Stimulated activated CD8-positive, alpha-beta memory T cell treated with anti-CD3 and anti-CD28 coated beads, Interleukin-12 subunit alpha, Interleukin-12 subunit beta, amount 100 ng/mL, for 4 hours (primary cell): Measurements from ENCODE around the gene OTULIN.

Experiments
- DNase-seq: peaks from one replicate; pipeline ENCODE4 v3.0.0-alpha.2; 2020; ENCODE audit warnings: low read depth

Gene OTULIN

DNA sequence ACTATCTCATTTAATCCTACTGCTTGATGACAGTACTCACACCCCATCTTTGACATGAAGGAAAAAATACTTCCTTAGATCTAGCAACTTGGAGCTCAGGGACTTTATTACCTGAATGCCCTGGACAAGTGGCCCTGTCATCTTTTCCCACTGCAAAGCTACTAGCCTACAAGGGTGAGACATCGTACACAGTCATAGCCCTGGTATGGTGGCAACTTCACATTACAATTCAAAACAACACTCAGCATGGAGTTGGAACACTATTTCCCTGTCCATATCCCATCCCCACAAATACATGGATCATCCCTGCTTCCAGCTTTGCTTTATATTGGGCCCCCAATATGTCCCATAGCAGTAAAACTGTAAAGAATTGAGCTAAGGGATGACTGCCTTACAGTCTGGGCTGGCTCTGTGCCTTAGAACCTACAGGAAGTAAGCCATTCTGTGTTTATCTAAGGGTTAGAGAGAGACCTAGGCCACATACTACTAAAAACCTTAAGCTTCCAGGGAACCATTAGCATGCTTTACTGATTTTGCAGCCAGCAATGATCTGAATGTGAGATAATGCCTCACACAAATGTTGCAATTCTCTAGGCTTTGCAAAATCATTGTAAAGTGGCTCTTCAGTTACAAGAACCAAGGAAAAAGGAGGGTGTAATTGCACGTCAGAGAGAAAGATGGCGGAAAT lies 55.9 kb downstream of the OTULIN start:
- DNase-seq: no peak

DNA sequence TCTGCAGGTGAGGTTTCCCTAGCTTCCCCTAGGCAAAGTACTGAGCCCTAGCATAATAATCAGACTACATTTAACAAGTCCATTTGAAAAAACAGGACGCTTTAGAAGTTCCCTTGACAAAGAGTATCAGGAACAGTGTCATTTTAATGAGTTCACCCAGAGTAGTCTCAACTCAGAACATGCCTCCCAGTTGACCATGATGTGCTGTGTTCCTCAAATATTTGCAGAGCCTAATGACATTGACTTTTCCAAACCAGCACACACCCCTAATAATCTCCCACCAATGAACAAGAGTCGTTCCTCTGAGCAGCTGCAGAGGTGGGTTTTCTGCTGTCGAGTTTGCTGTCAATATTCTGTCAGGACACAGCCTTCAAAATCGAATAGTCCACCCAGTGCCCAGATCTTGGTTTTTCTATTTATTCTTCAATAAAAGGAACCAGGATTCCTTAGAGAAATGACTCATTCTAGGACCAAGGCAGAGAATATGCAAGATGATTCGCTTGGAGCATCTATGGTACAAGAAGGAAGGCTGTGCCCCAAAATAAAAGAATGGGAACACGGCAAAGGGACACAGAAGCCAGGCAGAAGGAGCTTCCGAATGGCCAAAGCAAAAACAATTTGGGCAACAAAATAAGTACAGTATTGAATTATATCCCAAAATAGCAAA lies 57.6 kb downstream of the OTULIN start:
- DNase-seq: no peak

DNA sequence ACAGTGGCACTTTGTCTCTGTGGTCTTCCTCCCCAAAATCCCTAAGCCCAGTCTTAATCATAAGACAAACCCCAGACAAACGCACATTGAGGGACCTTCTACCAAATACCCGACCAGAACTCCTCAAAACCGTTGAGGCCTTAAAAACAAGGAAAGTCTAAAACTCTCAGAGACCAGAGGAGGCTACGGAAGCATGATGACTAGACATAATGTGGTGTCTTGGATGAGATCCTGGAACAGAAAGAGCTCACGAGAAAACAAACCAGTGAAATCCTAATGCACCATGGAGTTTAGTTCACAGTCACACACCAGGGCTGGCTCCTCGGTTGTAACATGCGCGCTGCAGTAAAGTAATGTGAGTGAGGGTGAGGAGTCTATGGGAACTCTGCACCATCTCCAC lies 58.4 kb downstream of the OTULIN start:
- no peak for DNase-seq

DNA sequence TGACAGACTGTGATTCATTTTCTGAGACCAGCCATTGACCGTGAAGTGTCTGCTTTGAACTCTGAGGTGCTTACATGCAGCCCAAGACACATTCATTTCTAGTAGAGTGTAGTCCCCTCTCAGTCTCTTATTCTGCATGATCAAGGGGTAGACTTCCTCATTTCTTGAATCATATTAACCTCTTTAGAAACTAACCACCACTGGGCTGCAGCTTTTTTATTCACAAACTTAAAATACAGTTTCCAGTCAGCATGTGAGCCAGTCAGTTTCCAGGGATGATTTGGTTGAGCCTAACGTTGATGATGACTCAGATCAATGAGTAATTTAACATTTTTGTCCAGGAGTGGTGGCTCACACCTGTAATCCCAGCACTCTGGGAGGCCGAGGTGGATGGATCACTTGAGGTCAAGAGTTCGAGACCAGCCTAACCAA lies 59.2 kb downstream of the OTULIN start:
- DNase-seq: no peak

DNA sequence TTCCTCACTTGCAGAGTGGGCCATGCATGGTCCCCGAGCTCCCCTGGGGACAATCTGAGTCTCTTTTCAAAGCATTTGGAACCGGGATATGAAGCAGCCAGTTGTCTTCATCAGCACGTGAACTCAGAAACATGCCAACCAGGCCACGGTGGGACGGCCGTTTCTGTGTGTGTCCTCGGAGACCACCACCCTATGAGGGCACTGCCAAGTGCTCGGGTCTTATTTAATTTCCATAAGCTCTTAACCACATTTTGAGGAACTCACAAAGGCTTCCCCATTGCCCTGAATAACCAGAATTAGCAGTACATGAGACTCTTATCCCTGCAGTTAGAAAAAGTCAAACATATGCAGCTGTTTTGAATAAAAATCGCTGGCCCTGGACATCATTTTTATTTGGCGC lies 60.1 kb downstream of the OTULIN start:
- DNase-seq: no peak

DNA sequence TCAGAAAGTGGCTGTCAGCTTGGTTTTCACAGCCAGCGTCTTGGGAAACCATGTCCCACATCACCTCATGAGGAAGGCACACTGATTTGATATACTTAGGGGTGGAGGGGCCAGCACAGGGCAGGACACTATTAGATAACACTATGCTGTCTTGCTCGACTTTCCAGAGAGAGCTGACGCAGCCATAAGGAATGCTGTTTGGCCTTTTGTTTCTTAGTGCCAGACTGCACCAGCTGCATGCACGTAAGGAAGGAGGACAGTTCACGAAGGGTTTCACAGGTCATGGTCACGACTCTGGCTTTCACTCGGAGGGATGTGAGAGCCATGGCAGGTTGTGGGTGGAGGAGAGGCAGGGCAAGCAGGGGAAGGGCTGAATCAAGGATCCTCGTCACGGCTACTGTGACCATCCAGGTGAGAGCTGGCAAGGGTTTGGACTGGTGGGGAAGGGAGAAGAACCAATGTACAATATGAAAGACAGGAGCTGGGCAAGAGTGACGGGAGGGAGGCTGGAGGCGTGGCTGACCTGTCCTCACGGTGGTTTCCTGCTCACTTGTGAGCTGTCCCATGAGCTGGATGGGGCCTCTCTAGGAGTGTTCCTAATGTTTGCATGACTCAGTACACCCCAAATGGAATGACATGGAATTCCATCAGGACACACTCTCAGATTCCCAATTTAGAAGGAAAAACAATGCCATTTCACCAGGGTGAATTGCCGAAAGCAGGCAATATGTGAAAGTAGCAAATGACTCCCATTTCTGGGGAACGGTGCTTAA lies 61.7 kb downstream of the OTULIN start:
- no peak for DNase-seq

DNA sequence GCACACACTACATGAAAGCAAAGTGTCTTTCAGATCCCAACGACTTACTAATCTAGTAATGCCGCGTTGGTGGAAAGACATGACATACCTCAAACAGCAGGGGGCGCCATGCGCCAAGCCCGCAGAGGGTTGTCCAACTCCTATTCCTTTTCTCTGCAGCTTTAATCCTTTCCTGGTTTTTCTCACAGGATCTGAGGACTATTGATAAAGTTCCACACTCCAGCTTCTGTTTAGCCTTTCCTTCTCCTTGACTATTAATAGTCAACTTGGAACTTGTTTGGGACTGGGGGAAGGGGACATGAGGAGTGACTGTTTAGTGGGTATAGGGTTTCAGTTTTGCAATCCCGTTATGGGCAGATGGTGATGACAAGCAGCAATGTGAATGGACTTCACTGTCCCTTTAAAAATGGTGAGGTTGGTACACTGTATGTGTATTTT lies 62.9 kb downstream of the OTULIN start:
- DNase-seq: peak; percentile 48

DNA sequence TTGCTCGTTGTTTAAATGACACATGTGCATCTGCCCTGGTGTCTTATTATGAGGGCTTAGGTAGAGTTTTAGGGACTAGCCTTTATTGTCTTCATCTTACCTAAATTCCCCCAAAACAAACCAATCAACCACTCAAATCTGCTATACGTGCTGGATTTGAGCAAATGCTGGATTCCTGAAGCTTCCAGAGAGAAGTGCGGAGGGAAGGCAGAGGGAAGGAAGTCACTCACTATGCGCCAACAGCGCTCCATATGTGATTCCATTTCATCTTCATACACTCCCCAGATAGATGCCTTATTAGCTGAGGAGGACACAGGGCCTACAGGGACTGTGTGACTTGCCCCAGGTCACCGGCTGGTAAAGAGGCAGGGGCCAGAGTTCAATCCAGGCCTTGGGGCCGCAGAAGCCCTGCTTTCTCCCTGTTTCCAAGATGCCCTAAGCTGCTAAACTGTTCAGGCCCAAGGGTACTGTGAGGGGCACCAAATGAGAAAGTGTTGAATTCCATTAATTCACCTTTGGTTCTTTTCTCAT lies 63.5 kb downstream of the OTULIN start:
- DNase-seq: no peak

DNA sequence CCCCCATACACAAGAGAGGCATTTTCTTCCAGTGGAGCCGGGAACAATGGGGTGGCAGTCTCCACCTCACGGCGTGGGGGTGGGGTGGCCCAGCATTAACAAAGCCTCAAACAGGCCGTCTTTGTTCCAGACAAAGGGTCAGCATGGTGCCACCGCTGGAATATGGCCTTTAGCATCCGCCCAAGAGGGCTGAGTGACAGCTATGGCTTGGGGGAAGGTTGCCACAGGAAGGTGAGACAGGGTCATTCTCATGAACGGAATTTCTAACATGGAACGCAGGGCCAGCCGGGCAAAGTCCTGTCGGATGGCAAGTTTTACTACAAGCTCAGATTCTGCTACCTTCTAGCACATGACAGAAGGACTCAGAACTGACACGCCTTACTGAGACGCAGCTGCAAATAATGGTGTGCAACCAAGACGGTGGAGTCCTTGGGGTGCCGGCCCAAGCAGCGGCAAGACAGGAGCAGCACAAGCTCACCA lies 64.0 kb downstream of the OTULIN start:
- no peak for DNase-seq

DNA sequence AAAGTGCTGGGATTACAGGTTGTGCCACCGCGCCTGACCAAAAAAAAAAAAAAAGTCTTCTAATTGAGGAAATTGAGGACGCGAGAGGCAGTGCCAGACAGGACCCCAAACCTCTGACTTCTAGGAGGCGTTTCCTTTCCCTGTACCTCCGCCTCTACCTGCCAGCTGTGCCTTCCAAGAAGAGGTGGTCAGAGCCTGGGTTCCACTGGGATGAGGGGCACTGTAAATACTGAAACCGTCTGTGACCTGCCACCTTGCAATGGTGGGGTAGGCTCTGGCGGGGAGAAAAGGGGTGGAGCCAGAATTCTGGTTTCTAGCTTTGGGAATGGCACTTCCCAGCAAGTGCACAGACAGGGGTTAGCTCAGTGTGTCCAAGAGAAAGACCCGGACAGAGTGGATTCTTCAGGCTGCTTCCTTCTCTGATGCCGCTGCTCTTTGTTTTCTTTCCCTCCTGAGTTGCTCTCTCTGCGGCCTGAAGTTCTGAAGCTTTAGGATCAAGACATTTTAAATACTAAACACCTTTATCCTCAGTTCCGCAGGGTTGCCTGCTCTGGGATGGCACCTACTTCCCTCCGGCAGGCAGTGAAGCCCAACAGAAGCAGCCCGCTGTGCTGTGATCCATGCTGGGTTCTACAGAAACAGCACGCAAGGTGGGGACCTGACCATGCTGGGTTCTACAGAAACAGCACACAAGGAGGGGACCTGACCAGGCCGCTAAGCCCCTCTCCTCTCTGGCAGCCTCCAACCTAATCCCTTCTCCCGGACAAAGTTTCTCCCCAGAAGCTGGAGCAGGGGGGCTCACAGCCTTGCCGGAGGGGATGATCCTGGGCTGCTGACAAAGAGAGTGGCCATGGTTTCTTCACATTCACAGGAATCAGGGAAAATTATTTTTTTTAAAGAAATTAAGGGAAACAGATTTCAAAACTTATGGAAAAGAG lies 65.2 kb downstream of the OTULIN start:
- no peak for DNase-seq

DNA sequence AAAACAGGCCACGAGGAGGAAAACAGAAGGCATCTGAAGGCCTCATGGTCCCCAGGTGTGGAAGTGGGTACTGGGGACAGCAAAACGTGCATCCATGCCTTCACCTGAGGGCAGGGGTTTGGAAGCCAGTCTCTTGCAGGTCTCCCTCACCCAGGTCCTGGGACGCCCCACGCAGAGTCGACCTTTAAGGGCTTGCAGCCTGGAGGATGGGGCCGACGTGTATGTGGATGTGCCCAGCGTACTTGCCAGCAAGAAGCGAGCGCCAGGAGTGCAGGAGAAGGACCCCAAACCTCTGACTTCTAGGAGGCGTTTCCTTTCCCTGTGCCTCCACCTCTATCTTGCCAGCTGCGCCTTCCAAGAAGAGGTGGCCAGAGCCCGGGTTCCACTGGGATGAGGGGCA lies 65.9 kb downstream of the OTULIN start:
- DNase-seq: no peak

DNA sequence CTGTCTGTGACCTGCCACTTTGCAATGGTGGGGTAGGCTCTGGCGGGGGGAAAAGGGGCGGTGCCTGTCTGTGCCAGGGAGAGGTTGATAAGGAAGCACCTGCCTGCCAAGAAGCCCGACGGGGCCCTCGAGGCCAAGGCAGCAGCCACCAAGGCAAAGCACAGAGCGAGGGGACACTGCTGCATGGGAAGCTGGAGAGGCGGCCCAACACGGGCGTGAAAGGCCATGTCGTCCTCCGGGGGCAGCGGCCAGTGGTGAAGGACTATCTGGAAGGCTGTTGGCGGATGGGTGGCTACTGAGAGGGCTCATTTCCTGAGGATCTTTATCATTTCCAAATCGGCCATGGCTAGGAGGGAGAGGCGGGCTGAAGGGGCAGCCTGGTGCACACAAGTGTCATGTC lies 66.4 kb downstream of the OTULIN start:
- DNase-seq: no peak

DNA sequence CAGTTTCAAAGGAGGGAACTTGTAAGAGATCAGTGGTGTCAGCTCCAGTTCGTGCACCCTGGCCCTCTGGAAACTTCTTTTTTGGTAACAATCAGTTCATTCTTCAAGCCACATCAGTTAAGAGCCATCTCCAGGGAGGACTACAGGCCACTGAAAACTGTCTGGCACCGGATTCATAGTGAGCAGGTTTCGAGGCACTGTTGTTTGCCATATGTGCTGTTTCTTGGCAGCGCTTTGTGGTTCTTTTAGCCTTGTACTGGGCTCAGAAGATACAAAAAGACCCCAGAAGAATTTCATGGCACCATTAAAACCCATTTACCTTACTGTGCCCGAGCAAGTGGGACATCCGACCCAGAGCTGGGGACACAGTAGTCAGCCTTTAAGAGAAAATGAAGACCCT lies 68.5 kb downstream of the OTULIN start:
- DNase-seq: no peak

DNA sequence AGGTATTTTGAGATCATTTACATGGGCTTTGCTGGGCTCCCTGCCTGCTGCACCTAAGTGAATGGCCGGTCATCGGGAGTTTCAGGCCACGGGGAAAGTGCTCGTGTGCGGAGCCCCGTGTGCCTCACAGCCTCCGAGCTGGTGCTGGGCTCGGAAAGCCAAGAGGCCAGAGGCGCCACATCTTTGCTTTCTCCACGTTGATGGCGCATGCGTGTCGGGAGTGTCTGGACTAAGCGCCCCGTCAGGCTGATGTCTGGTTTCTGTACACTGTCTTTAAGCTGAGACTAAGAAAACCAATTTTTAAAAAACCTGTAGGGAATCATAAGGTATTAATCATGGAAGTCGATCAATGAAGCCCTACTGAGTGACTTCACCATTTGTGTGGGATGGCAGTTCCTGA lies 69.1 kb downstream of the OTULIN start:
- no peak for DNase-seq

DNA sequence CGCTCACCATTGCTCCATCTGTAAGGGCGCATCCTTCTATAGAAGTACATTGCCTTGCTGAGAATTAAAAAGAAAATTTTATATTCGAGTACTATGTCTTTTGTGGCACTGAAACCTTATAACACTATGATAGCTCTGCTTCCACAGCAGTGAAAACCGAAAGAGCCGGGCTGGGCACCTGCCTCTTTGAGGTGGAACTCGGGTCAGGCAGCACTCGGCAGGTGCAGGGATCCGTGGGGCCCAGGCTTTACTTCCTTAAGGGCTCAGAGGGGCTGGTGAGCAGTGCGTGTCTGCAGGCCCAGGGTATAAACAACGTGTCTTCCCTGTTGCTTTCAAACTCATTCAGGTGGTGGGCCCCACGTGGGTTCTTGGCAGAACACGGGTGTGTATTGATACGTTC lies 69.9 kb downstream of the OTULIN start:
- DNase-seq: no peak

DNA sequence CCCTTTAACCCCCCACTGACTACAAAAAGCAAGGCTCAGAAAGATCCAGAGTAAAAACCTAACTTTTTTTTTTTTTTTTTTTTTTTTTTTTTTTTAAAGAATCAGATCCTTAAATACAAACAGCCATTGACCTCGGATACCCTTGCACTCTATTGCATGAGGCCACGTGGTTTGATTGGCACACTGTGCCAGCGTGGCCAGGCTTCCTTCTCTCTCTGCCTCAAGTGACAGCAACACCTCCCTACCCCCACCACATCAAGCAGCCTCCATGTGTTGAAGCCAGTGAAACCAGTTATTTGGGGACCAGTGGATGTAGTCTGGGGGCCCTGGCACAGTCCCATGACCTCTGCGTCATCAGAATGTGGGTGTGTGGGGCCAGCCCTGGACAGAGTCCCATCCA lies 71.4 kb downstream of the OTULIN start:
- no peak for DNase-seq

DNA sequence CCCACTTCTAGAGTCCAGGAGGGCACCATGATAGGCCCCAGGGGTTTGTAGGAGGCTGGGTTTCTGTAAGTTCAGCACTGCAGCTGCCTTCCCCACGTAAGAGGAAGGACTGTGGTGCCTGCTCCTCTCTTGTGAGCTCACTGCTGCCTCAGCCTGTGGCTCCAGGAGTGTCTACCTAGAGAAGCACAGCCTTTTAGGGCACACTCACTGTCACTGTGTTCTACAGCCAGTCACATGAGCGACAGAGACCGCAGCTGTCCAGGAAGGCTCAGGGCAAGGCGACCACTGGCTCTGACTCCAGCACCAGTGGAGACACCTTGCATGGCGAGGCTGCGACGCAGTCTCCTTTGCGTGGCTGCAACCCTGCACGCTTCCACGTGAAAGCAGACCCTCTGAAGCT lies 72.8 kb downstream of the OTULIN start:
- no peak for DNase-seq

DNA sequence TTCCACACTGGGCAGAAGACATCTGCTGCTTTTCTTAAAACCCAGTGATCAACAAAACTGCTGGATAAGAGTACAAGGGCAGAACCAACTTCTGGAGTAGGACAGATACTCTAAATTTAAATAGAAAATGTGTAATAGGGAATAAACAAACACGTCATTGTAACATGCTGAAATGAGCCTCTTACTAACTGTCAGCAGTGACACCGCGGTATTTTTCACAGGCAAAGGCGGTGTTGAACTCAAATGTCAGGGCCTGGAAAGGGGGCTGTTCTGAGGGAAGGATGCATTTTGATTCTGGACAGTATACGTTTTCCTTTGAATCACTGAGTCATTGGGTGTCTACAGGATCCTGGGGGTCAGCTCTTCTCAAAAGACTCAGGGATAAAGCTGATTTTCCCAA lies 73.5 kb downstream of the OTULIN start:
- DNase-seq: no peak

DNA sequence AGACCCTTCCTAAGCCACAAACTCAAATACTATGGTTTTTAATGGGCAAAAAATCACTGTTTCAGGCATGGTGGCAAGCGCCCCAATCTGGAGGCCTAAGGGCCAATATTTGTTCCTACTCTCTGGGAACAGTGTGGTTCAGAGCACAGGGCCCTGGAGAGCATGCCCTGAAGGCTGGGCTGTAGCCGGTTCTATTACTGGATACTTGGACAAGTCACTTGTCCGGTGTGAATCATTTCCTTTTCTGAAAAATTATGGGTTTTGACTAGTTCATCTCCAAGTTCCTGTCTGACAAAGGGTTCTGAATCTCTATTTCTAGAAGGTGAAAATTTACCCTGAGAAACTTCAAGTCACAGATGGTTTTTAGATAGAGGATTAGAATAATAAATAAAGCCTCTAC lies 75.0 kb downstream of the OTULIN start:
- no peak for DNase-seq

DNA sequence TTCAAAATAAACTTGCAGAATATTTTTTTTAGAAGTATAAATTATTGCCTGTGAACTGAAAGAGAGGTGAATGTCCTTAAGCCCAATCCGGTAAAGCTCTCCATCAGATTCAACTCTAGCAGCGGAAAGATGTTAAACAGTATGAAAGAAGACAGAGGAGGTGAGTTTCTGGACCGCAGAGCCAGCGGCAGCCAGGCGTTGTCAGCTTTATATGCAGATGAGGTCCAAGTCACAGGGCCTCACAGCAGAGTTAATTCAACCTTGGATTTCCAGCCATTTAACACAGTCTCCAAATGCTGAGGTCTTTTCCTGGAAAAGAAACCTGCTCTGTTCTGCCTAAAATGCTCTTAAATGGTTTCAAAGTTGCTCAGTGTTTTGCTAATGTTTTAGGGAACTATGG lies 75.5 kb downstream of the OTULIN start:
- no peak for DNase-seq

DNA sequence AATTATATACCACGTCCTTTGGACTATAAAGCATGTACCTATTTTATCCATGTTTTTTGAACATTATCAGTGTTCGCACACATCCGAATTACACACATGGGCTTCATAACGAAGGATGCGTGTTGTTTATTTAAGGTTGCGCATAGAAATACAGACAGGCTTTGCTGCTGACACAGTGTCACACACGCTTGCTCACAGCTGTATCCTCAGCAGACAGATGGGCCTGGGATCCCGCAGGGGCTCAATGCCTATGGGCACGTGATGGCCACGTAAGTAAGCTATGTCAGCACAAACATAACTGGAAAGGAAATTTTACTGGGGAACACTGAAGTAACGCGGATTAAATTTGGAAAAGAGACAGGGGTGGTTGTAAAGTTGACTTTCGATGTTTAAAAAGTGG lies 76.6 kb downstream of the OTULIN start:
- no peak for DNase-seq
